Left ventricle myocardium superior (tissue), 1 donor: ENCODE results near the gene PHB1. TPM values are rescaled to one million over a fixed set of nuclear protein-coding genes. Genes with fewer than 3 reads are reported as not detected.
"Not testable (repeated sequence)": the region's sequence is repeated elsewhere in the genome, so short reads cannot be mapped to it uniquely, and the experiment has no call there.

Experiments used
- ATAC-seq: fragments of 200-7000 bp; cut with Tn5 transposase; one replicate; pipeline ENCODE4 v1.9.1; 2020; ENCODE audit warnings: mild to moderate bottlenecking, moderate library complexity
- DNase-seq: peaks from one replicate; pipeline ENCODE4 v3.0.0-alpha.2; 2020
- intact Hi-C: fragments of 100-400 bp; cut with micrococcal nuclease; formaldehyde crosslinking; loops from one replicate; pipeline ENCODE4 v1.11.0; 2022
- total RNA-seq: library from RNA; stranded (reverse); fragmentation: NEBNext Ultra II Directional; extraction: Animal tissue kit (Norgen Biotek cat#: 25700); gene quantifications from one replicate; pipeline ENCODE4 v1.2.1, GENCODE V29; 2021
- donor health status: DM: no; HTN: yes; CAD: no; lungs with severe emphysema.

PHB1 gene
- total RNA-seq, 1 donor from 2014 or later = 245 TPM

DNA sequence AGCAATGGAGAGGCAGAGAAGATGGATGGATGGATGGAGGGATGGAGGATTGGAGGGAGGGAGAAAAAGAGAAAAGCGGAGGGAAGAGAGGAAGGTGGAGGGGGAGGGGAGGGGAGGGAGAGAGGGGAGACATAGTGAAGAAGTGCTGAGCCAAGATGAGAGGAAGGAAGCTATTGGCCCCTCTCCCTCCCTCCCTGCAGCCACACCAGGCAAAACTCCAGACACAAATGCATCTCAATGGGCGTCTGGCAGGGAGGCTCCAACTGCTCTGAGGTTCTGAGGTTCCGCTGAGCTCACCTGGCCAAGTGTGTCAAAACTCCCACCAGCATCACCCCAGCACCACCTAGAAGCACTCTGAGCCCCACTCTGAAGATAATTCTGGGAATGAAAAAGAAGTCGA, 26.9 kb upstream of the PHB1 start:
- intact Hi-C loops = no loop called here
- no peak for DNase-seq
- ATAC-seq = no peak

DNA sequence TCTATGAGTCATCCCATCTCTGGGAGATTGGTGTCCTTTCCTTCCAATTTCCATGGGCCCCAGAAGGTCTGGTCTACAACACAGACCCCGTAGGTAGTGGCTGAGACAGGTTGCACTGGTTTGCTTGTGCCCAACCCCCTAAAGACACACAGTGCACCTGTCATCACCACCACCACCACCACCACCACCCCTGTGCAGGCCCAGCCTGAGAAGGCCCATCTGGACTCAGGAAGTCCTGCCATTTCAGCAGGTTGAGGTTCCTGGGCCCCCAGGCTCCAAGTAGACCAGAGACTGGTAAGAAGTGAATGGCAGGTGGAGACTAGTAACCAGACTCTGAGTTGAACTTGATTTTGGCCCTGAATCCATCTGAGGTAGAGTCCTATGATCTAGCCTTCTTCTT, 25.9 kb upstream of the PHB1 start:
- ATAC-seq = no peak
- intact Hi-C loops = no loop called here
- no peak for DNase-seq

DNA sequence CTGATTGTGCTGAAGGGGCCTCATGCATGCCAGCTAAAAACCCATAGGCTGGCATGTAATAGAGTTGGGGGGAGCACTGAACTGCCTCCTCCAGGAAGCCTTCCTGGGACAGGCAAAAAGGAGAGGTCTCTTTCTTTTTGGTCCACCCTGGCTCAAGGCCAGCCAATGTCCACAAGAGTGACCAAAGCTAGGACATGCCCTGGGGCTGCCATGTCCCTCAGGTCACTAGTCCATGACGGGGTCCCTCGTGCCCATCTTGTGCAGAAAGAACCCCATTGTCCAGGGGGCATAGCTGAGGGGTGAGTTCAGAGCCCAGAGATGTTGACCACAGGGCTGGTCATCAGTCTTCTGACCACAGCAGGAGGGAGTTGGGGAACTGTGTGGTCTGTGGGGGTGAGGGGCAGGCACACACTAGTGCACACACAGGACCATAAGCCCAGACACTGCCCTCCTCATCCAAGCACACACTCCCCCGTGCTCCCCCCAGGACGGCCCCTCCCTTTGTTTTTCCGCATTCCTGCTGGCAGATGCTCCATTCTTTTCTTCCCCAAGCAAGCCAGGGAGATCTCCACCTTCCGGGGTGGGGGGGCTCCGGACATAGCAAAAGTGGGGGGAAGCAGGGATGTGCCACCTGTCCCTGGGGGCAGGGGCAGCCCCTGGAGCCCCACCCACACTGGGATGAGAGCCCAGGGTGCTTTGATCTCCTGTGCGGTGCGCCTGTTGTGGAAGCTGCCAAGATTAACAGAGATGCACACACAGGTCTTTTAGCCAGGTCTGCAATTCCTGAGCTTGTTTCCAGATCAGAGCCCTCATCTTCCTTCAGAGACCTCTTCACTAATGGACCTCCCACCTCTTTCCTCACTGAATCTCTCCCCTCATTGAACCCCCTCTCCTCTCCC, 25.2 kb upstream of the PHB1 start:
- no peak for ATAC-seq
- DNase-seq = no peak
- intact Hi-C loops = loop anchor here (10.0 kb wide), 1 partner anchor 115 kb away; no protein-coding TSS in a partner anchor

DNA sequence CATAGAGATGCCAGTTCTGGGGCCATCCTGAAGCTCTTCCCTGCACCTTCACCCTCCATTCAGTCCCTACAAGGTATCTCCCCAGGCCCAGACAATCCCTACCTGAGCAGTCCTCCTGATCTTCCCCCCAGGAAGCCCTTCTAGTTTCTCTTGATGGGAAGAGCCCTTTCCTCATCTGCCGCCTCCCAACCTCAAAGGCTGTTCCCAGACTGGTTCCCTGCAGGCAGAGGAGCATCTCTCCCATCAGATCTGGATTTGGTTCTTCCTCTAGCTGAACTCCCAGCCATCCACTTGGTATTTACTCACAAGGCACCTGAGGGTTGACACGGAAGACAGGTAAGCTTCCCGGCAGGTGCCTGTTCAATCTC, 24.6 kb upstream of the PHB1 start:
- intact Hi-C loops = loop anchor here (10.0 kb wide), 1 partner anchor 116 kb away; no protein-coding TSS in a partner anchor
- no peak for ATAC-seq
- no peak for DNase-seq

DNA sequence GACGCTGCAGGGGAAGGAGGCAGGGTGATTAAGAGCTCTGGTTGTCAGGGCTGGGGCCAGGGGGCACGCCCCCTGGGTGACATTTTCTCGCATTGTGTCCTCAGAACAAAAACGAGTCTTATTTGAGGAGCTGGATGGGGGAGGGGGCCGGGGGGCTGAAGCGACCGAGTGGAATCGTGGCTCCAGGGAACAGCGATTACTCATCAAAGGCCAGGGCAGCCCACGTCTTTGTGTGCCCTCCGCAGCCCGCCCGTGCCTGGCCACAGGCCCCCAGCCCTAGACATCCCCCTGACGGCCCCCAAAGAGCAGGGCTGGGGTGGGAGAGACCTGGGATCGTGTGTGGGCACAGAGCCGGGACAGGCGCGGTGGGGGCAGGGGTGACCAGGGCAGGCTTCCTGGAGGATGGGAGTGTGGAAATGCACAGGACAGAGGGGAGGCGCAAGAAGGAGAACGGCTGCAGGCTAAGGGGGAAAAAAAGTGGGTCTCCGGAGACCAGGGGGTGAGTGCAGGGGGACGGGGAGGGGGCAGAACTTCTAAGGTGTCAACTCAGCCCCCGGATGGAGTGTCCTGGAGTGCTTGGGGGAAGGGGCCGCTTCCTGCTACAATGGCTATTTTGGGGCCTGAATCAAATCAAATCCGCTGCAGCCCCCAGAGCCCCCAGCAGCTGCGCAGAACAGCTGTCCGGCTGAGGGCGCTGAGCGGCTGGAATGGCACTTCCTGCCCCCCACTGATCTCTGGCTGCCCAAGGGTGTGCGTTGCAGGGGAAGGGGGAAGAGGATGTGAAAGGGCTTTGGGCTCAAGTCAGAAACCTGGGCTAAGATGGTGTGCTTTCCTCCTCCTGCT, 24.0 kb upstream of the PHB1 start:
- no peak for DNase-seq
- ATAC-seq = no peak
- intact Hi-C loops = loop anchor here (10.0 kb wide), 1 partner anchor 116 kb away; no protein-coding TSS in a partner anchor

DNA sequence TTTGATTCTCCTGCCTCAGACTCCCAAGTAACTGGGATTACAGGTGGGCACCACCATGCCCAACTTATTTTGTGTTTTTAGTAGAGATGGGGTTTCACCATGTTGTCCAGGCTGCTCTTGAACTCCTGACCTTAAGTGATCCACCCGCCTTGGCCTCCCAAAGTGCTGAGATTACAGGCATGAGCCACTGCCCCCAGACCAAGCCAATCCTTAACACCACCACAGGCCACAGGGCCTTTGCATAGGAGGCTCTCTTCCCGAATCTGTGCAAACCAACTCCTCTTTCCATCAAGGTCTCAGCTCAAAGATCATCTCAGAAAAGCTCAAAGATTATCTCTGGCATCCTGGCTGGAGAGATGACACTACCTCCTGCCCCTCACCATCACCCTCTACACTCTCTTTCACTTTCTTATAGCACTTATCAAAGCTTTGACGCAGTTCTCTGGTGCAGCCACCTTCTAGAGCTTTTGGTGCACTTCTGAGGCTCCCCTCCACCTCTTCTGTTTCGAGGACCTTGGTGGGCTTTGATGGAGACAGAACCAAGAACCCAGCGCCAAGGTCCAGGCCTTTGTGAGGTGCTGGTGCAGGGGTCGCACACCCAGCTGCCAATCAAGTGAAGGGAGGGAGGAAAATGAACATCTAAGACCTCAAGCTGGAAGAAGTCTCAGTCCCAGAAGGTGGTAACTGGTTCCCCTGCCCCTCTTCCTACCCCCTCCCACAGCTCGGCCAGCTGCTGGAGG, 23.2 kb upstream of the PHB1 start:
- no peak for ATAC-seq
- intact Hi-C loops = loop anchor here (10.0 kb wide), 1 partner anchor 117 kb away; no protein-coding TSS in a partner anchor

DNA sequence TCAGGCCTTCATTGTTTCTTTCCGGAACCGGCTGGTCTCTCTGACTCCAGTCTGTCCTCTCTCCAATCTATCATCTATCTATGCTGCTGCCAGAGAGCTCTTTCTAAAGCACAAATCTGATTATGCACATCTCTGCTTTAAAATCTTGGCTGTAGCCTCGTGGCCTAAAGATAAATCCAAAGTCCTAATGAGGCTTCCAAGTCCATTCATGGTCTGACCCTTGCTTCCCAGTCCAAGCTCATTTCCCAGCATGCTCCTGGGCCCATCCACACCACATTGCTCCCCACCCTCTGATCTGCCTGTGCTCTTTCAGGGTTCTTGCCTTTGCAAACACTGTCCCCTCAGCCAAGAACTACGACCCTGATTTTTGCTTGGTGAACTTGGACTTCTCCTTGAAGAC, 21.5 kb upstream of the PHB1 start:
- ATAC-seq (no peak), DNase-seq (no peak)
- intact Hi-C loops = loop anchor here (10.0 kb wide), 1 partner anchor 119 kb away; no protein-coding TSS in a partner anchor

More for the DNA sequence above, 23.2 kb upstream of the PHB1 start:
- no peak for DNase-seq

DNA sequence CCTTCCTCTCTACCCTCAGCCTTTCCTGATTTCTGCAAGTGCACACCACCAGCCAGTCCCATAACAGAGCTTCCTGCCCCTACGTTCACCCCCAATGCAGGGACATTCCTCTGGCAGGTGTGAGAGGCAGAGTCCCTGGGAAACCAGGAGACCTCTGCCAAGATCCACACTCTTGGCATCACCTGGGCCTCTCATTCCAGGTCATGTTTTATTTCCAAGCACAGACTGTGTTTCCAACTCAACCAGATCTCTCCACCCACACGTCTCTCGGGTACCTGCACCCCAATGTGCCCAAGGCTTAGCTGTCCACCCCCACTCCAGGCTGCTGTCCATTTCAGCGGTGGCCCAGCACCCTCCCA, 21.0 kb upstream of the PHB1 start:
- ATAC-seq (no peak), DNase-seq (no peak)
- intact Hi-C loops = loop anchor here (10.0 kb wide), 1 partner anchor 119 kb away; no protein-coding TSS in a partner anchor

DNA sequence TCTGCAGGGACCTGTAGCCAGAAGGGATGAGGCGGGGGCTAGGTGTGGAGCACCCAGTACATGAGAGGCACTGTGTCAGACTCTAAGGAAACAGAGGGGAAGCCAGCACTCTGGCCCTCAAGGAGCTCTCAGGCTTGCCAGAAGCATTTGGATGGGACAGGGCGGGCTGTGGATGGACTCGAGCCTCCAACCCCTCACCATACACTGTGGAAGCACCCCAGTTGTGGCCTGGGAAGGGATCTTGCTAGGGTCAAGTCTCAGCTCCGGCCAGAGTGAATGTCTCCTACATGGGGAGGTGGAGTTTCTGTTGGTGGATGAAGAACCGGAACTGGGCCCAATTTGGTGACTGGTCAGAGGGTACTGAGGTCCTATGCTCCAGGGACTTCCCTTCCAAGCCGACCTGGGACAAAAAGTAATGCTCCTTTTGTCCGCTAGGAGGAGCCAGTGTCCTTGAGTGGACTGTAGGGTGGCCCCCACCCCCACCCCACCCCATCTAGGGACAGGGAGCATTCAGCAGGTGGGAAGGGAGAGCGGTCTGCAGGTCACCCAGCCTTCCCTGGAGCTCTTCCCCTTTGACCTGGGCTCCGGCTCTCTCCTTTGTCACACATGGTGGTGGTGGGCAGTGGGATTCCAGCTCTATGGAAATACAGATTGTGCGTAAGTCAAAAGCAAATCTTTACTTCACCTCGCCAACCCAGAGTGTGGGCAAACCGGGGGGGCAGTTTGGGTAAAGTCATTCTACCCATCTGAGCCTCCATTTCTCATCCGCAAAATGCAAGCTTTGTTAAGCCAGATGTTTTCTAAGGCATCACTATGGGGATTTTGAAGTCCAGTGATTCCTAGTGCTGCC, 20.4 kb upstream of the PHB1 start:
- ATAC-seq (peak; percentile 80), DNase-seq (no peak)
- intact Hi-C loops = loop anchor here (10.0 kb wide), 1 partner anchor 120 kb away; no protein-coding TSS in a partner anchor

DNA sequence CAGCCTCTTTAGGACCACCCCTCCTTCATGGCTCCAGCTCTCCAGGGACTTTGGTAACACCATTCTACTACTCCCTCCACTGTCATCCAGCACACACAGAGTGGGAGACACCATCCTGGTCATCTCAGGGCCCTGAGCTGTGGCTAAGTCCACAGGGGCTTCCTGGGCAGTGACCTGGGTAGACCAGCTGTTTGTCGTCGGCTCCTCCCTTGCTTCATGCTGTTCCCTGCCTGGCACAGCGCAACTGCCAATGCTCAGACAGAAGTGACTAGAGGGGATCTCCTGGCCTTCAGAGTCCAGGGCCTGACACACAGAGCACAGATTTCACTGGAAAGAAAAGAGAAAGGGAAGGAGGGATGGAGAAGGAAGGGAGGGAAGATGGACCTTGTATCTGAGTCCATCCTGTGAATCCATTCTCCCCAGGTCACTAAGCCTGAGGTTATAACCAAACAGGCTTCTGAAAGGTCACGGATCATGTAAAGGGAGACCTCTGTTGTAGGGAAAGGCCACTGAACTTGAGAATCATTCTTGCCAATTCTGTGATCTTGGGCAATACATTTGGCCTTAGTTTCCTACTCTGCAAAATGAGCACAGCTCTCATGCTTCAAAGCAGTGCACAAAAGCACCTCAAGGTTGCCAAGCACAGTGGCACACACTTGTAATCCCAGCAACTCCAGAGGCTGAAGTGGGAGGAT, 18.5 kb upstream of the PHB1 start:
- no peak for ATAC-seq
- DNase-seq = no peak
- intact Hi-C loops = loop anchor here (10.0 kb wide), 1 partner anchor 122 kb away; no protein-coding TSS in a partner anchor

DNA sequence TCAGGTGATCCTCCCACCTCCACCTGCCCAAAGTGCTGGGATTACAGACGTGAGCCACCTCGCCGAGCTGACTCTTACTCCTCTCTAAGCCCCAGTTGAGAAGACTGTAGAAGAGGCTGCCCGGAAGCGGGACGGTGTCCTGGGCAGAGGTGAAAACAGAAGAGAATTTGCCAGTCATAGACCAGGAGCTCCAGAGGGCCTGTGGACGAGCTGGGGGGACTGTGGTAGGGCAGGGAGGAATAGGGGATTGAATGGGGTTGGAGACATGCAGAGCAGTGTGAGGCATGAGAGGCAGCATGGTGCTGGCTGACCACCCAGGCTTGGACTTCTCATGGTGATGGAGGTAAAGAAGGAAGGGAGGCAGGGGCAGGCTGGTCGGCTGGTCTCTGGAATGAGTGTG, 17.1 kb upstream of the PHB1 start:
- intact Hi-C loops = loop anchor here (10.0 kb wide), 1 partner anchor 123 kb away; no protein-coding TSS in a partner anchor
- ATAC-seq = no peak
- no peak for DNase-seq

DNA sequence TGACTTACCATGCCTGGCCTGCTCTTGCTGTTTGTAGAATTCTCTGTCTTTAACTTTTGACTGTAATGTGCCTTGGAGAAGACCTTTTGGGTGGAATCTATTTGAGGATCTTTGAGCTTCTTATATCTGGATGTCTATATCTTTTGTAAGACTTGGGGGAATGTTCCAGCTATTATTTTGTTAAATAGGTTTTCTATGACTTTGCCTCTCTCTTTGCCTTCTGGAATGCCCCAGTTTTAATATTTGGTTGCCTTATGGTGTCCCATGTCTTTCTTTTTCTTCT, 10.3 kb upstream of the PHB1 start:
- DNase-seq = no peak
- no peak for ATAC-seq
- intact Hi-C loops = no loop called here

DNA sequence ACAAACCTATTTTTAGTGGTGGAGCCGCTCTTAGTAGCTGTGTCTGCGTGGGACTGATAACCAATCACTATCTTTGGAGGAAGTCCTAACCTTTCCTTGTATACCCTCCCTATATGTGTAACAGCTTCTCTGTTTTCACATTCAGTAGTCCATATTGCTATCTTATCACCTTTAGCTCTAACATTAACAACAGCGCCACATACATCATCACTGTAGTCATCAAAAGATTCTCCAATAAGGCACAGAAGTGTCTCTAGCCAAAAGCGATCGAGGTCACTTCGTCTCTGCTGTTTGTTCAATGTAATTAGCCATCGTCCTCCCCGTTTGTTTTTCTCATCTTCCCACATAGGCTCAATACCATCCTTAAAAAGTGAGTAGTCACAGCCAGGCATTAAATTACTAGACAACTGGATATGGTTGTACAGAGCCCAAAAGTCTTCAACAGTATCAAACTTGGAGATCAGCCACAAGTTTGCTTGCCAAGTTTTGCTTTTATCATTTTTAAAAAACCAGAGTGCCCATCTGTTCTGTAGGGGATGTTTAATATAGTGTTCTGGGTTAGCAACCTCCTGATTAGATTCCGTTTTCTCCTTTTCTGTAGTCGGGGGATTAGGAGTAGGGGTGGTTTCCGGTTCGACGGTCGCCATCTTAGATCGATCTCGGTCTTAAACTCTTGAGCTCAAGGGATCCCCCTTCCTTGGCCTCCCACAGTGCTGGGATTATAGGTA, 9.8 kb upstream of the PHB1 start:
- intact Hi-C loops, ATAC-seq, DNase-seq: not testable (repeated sequence)

DNA sequence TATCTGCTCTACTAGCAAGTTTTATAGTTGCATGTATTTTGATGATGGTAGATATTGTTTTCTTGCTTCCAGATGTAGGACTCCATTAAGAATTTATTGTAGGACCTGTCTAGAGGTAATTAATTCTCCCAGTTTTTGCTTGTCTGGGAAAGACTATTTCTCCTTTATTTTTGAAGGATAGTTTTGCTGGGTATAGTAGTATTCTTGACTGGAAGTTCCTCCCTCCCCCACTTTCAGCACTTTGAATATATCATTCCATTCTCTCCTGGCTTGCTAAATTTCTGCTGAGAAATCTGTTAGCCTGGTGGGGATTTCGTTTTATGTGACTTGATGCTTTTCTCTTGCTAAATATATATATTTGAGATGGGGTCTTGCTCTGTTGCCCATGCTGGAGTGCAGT, 8.0 kb upstream of the PHB1 start:
- ATAC-seq = no peak
- intact Hi-C loops = no loop called here

DNA sequence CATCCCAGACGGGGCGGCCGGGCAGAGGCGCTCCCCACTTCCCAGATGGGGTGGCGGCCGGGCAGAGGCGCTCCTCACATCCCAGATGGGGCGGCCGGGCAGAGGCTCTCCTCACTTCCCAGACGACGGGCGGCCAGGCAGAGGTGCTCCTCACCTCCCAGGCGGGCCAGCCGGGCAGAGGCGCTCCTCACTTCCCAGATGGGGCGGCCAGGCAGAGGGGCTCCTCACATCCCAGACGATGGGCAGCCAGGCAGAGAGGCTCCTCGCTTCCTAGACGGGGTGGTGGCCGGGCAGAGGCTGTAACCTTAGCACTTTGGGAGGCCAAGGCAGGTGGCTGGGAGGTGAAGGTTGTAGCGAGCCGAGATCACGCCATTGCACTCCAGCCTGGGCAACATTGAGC, 5.1 kb upstream of the PHB1 start:
- ATAC-seq, intact Hi-C loops, DNase-seq: not testable (repeated sequence)

More for the DNA sequence above, 8.0 kb upstream of the PHB1 start:
- DNase-seq = no peak

DNA sequence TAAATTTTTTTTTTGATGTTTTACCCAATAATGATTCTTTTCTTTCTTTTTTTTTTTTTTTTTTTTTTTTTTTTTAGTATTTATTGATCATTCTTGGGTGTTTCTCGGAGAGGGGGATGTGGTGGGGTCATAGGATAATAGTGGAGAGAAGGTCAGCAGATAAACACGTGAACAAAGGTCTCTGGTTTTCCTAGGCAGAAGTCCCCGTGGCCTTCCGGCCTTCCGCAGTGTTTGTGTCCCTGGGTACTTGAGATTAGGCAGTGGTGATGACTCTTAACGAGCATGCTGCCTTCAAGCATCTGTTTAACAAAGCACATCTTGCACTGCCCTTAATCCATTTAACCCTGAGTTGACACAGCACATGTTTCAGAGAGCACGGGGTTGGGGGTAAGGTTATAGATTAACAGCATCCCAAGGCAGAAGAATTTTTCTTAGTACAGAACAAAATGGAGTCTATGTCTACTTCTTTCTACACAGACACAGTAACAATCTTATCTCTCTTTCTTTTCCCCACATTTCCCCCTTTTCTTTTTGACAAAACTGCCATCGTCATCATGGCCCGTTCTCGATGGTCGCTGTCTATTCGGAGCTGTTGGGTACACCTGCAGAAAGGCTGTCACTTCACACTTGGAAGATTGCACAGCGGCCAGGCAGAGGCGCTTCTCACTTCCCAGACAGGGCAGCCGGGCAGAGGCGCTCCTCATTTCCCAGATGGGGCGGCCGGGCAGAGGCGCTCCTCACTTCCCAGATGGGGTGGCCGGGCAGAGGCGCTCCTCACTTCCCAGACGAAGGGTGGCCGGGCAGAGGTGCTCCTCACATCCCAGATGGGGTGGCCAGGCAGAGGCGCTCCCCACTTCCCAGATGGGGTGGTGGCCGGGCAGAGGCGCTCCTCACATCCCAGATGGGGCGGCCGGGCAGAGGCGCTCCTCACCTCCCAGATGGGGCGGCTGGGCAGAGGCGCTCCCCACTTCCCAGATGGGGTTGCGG, 4.4 kb upstream of the PHB1 start:
- ATAC-seq, intact Hi-C loops: not testable (repeated sequence)

More for the DNA sequence above, 4.4 kb upstream of the PHB1 start:
- not testable (repeated sequence) for DNase-seq
